ENCODE data around the gene PRND.
A peak's percentile ranks its signal among the peaks of the same experiment; 100 is the strongest.
"Not testable (repeated sequence)": the region's sequence is repeated elsewhere in the genome, so short reads cannot be mapped to it uniquely, and the experiment has no call there.

The PRND gene

DNA sequence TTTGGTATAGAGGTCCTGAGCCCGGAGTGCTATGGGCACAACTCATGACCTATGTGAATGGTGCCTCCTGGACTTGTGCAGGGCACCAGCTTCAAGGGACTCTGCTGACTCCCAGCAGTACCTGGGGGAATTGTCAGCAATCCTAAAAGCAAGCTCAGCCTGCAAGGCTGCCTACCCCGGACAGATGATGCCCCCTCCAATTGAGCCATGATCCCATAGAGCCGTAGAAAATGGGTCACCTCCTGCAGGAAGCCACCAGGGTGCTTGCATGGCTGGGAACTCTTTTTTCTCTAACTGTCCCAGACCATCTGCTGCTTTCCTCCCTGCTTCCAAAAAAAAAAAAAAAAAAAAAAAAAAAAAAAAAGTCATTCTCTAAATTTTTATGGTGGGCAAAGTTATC, 12.9 kb upstream of the PRND start:
- no peak for DNase-seq (ENCODE audit: low read depth in 2 of 2)

DNA sequence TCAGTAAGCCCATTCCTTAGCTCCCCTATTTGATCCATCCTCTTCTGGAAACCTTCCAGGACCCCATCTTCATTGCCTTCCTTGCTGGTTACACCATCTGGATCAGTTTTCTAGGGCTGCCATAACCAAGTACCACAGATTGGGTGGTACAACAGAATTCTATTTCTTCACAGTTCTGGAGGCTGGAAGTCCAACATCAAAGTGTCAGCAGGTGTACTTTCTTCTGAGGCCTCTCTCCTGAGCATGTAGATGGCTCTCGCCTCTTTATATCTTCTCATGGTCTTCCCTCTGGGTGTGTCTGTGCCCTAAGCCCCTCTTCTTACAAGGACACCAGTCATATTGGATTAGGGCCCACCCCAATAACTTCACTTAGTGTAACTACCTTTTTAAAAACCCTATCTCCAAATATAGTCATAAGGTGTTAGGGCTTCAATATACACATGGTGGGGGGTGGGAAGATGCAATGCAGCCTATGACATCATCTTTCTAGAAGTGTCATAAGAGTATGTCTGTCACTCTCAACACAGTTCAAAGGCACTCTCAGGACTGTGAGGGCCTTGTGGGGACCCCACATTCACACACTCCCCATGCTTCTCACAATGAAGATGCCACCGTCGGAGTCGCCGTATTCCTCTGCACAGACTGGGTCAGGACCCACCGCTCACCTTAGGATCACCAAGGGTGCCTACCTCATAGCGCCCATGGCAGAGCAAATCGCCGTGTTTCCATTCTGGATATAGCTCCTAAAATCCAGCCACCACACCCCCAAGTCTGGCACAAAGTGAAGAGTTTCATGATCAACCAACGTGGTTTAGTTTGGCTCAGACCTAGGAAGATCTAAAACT, 12.2 kb upstream of the PRND start:
- no peak for DNase-seq (ENCODE audit: low read depth in 2 of 2)

DNA sequence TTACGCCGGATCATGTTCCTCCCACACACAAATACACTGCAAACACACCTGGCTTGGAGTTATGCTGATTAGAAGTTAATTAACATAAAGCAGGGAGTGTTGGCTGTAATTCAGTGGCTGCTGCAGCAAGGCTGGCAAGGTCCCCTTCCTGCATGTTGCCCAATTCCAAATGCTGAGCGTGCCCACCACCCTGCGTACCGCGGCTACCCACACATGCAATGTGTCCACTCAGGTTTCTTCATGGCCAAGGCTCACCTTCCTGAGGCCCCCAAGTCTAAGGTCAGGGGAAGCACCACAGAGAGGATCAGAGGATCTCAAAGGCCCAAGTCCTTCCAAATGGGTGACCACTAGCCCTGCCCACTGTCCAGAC, 11.6 kb upstream of the PRND start:
- DNase-seq (ENCODE audit: low read depth in 2 of 2) = no peak

DNA sequence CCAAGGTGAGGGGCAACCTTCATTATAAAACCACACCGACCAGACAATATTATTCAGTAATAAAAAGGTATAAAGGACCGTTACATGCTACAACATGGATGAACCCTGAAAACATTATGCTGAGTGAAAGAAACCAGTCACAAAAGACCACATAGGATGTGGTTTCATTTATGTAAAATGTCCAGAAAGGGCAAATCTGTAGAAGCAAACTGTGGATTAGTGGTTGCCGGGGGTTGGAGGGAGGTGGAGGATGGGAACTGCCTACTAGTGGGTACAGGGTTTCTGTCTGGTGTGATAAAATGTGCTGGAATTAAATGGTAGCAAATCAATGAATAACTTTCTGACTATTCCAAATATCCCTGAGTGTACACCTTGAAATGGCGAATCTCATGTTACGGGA, 10.2 kb upstream of the PRND start:
- no peak for DNase-seq (ENCODE audit: low read depth in 2 of 2)

DNA sequence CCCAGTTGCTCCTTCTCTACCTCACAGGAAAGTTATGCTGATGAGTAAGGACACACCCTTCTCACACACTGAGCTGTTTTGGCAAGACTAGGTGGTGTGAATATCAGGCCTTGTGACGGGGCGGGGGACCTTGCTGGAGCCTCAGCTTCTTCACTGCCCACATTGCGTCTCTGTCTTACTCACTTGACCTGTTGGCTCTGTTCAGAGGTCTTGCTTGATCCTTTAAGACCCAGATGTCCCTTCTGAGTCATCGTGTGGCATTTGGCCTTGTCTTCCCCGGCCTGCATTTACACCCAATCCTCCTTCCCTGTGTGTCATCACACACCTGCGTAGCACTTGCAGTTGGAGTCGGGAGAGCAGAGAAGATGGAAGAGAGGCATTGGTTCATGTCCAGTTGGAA, 8.3 kb upstream of the PRND start:
- DNase-seq (ENCODE audit: low read depth in 2 of 2) = no peak

DNA sequence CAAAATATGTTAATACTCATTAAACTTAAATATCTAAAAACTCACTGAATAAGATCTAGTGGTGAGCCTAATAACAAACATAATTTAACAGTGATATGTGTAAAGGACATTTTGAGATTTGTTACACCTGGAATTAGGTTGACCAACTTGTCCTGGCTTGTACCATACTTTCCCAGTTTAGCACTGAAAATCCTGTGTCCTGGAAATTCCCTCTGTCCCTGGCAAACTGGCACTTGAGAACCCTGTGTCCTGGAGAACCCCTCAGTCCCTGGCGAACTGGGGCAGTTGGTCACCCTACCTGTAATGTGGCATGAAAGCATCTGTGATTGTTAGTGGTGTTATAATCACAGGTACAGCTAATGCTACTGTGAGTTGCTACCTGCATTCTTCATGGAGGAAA, 6.9 kb upstream of the PRND start:
- no peak for DNase-seq (ENCODE audit: low read depth in 2 of 2)

DNA sequence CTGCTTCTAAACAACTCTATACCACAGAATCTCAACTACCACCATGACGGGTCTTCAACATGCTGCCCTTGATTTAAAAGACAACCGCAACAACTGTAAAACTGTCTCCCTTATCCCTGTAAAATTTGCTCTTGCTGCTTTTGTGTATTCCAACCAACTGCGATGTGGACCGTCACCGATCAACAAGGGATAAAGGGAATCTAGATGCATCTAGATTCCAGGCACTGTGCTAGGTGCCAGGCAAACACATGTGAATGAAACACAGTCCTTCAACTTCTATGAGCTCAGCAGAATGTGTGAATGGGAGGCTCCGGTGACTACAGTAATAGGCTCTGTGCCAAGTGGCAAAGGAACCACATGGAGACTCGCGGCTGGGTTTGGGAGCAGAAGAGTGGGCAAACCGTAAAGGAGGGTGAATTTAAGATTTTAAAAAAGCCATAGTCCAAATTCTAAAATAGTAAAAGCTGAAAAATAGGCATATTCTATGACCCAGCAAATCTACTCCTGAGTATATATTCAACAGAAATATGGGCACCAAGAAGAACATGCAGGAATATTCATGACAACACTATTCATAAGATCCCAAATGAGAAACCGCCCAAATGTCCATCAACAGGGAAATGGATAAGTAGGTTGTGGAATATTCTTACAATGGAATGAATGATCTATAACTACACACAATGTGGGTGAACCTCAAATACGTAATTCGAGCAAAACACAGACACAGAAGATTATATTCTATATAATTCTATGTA, 3.7 kb upstream of the PRND start:
- DNase-seq (ENCODE audit: low read depth in 2 of 2) = no peak

DNA sequence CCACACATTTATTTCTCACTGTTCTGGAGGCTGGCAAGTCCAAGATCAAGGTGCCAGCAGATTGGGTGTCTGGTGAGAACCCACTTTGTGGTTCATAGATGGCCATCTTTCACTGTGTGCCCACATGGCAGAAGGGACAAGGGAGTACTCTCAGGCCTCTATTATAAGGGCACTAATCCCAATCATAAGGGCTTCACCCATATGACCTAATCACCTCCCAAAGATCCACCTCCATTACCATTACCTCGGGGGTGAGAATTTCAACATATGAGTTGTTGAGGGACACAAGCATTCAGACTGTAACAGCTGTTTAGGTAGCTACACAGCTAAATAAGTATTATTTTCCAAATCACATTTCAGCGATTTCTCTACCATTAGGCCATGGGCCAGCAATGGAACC, 2.5 kb upstream of the PRND start:
- no peak for DNase-seq (ENCODE audit: low read depth in 2 of 2)

DNA sequence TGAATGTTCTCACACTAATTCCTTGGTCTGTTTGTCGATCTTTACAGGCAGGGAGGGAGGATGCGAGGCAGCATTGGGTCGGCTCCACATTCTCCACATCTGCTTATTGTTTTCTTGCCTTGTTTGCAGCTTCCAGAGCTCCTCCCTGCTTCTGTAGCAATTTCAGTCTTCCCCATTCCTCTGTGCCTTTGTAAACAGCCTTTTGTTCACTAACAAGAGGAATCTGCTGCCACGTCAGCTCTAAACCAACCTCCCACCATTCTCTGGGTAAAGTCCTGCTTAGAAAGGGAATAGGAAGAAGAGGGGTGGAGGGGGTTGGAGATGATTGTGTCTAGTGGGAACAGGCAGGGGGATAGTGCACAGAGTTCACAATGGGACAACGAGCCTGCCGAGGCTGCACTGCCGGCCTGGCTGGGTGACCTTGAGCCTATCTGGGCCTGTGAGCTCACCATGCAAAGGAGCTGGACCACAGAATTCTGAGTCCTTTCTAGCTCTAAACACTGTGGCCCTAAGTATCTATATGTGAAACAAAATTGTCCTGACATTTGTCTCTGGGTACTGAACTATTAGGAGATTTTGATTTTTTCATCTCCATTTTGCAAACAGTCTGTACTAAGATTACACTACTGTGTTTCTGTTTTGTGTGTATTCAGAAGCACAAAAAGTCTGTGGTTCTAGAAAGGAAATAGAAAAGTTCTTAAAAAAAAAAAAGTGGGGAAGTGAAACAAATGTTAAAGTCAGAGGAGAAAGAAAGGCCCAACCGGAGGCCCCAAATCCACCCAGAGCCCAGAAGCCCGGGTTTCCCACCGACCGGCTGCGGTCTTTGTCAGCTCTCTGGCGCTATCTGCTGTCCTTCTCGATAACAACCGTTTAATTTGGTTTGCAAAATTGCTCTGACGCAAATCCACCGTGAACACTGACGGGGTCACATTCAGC, 1.4 kb upstream of the PRND start:
- DNase-seq (ENCODE audit: low read depth in 2 of 2) = peak; percentile 49 to 62

DNA sequence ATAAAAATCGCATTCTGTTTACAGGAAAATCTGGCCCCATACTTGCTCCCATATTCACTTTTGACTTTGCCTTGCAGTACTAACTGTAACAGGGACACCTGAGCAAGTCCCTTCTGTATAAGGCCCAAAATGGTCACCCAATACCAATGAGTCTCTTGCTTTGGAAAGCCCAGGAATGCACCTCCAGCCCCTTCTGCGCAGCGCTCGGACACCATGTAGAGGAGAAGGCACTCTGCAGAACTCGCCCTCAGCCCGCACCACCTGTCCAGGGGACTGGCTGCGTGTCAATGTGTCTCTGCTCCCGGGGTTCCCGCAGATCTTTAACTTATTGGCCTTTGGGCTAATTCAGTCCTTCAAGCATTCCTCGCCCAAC, 746 bp upstream of the PRND start:
- DNase-seq (ENCODE audit: low read depth in 2 of 2) = no peak

DNA sequence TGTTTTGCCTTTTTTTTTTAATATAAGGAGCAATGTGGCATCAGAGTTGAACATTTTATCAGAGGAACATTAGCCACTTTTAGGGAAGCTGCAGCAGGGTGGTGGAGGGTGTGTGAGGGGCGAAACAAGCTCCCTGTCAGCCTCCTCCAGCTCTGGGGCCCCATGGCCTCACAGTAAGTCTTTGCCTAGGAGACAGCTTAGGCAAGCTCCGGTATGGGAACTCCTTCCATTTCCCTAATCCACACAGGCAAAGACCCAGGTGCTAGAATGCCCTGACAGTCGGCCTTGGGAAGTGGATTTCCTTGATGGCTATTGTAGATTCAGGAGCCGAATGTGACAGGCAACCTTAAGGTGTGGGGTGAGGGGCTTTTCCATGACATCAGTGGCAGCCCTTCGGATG, 862 bp downstream of the PRND start:
- DNase-seq (ENCODE audit: low read depth in 2 of 2) = no peak

DNA sequence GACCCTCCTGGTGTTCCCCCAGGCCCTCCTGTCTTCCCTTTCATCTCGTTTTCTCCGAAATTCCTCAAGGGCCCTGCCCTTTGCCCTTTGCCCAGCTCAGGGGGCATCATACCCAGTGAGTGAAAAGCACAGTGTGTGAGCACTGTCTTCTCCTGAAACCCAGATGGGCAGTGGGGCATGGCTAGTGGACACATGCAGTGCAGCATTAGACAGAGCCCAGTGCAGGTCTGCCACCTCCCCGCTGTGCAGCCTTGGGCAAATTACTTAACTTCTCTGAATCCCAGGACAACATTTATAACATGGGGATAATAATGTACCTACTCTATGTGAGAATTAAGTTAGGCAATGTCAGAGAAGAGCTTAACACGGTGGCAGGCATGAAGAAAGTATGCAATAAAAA, 1.3 kb downstream of the PRND start:
- no peak for DNase-seq (ENCODE audit: low read depth in 2 of 2)

DNA sequence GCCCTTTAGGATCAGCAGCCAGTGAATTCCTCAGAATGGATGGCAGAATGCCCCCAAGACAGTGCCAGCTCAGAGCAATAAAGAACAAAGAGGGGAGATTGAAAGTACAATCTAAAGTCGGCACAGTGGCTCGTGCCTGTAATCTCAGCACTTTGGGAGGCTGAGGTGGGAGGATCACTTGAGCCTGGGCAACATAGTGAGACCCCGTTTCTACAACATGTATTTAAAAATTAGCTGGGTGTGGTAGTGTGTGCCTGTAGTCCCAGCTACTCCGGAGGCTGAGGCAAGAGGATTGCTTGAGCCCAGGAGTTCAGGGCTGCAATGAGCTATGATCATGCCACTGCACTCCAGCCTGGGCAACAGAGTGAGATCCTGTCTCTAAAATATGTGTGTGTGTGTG, 1.8 kb downstream of the PRND start:
- not testable (repeated sequence) for DNase-seq (ENCODE audit: low read depth in 2 of 2)

DNA sequence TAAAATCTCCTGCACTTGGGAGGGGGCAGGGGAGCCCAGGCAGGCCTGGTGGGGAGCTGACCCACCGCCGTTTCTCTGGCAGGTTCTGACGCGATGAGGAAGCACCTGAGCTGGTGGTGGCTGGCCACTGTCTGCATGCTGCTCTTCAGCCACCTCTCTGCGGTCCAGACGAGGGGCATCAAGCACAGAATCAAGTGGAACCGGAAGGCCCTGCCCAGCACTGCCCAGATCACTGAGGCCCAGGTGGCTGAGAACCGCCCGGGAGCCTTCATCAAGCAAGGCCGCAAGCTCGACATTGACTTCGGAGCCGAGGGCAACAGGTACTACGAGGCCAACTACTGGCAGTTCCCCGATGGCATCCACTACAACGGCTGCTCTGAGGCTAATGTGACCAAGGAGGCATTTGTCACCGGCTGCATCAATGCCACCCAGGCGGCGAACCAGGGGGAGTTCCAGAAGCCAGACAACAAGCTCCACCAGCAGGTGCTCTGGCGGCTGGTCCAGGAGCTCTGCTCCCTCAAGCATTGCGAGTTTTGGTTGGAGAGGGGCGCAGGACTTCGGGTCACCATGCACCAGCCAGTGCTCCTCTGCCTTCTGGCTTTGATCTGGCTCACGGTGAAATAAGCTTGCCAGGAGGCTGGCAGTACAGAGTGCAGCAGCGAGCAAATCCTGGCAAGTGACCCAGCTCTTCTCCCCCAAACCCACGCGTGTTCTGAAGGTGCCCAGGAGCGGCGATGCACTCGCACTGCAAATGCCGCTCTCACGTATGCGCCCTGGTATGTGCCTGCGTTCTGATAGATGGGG, 3.0 kb downstream of the PRND start:
- DNase-seq (ENCODE audit: low read depth in 2 of 2) = no peak

DNA sequence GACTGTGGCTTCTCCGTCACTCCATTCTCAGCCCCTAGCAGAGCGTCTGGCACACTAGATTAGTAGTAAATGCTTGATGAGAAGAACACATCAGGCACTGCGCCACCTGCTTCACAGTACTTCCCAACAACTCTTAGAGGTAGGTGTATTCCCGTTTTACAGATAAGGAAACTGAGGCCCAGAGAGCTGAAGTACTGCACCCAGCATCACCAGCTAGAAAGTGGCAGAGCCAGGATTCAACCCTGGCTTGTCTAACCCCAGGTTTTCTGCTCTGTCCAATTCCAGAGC, 3.5 kb downstream of the PRND start:
- no peak for DNase-seq (ENCODE audit: low read depth in 2 of 2)

DNA sequence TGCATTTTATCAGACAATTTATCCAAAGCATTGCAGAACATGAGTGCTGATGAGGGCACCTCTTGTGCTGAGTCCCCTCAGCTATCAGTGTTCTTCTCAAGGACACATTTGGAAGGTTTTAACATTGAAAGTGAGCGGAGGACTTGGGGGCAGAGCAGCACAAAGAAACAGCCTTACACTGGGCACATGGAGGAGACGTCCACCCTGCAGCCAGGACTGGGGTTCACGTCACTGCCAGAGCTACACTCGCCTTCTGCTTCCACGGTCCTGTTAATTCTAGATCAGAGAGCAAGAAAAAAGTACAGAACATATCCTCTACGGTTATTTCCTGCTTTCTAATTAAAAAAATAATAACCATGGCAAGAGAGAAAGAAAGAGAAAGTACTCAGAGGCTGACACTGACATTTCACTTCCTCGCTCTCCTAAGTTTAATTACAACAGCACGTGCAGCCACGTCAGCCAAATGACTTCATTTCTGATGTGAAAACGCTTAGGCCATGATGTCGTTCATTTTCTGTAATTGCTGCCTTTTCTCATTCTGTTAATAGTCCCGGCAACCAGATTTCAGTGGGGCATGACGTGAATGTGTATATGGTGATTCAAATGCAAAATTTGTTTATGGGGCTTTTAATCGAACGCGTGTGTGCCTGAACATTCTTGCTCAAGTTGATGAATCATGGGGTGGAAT, 5.1 kb downstream of the PRND start:
- peak in 1 of 2 donors; percentile 8 for DNase-seq (ENCODE audit: low read depth in 2 of 2)

DNA sequence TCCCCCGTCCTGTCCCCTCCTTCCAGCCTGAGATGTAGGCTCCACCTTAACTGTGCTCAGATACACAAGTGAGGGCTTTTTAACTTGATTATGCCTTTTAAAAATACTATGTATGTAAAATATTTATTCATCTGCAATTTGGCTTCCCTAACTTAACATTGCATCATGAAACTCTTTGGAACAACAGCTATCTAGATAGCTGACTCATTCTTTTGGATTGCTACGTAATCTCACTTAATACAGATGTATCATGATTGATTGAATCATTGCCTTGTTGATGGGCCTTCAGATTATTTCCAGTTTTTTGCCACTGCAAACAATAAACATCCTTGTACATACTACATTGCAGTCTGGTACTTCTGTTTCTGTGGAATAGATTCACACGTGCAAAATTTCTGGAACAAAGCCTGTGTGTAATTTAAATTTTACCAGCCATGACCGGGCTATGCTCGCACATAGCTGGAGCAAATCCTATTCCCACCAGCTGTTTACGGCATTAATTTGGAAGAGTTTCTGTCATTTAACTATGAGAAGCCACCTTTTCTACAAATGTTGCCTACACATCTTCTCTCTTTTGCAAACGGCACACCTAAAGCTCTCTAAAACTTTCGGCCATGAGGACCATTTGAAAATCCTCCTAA, 6.5 kb downstream of the PRND start:
- no peak for DNase-seq (ENCODE audit: low read depth in 2 of 2)

DNA sequence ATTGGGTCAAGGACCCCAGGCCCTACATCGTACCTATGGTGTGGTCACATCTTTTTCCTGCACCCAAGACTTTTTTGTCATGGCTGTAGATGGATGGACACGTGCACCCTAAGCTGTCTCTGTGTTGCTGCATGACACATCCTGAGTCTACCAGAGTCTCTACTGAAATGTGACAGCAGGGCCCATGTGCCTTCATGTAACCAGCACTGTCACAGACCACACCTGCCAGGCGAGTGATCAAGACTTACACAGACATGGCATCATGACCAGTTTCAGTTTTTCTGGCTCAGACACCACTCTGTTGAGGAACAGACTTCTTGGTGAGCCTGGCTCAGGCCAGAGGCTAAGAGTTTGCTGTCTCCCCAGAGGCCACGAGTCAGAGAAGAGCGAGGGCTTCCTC, 7.6 kb downstream of the PRND start:
- no peak for DNase-seq (ENCODE audit: low read depth in 2 of 2)

DNA sequence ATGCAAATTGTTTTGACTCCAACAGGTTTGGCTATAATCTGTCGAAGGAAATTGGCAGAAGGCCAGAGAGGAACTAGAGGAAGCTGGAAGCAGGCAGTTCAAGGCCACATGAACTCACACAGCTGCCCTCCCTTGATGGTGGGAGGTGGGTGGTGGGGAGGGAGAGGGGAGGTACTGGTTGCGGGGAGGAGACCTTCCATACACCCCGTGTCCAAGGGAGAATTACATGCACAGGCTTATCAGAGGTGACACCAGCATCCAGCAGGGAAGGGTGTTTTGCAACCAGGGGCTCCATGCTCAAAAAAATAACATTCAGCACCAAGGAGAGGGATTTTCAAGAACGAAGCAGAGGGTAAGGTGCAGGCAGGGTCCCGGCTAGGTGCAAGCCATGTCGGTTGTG, 9.1 kb downstream of the PRND start:
- no peak for DNase-seq (ENCODE audit: low read depth in 2 of 2)

DNA sequence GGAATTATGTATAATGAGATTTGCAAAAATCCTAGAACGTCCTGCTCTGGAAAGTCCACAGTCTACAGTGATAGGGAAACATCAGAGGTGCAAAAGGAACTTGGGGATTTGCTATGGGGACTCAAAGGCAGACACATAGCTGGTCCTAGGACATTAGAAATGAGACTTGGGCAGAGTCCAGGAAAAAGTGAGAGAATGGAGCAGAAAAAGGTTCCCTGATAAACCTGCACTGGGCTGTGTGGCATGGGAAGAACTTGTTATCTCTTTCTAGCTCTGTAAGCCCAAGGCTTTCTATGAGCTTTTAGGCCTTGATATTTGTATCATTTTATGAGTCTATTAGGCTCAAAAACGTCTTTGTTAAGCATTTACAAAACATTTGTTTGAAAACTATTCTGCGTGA, 15.2 kb downstream of the PRND start:
- DNase-seq (ENCODE audit: low read depth in 2 of 2) = no peak

Measured in activated CD8-positive, alpha-beta memory T cell treated with anti-CD3 and anti-CD28 coated beads for 4 hours (primary cell).